ENCODE measurements around the gene GRM1.

- no peak for TF ChIP-seq SUZ12 (IDR thresholded peaks at IDR 0.05; ENCODE audit: extremely low read depth, insufficient read depth, insufficient read length)
- TF ChIP-seq ZNF274 (IDR thresholded peaks at IDR 0.05; ENCODE audit: low read depth, low read length) = no peak
- TF ChIP-seq YY1 (IDR thresholded peaks at IDR 0.05; ENCODE audit: insufficient read depth, insufficient read length) = no peak
Measured at GRCh38 chr6:146253691-146254090, 224.8 kb downstream of the GRM1 start.
